H4 (cell line): ENCODE data around the gene PIP5K1C. TPM values are rescaled to one million over a fixed set of nuclear protein-coding genes. Genes with fewer than 3 reads are reported as not detected.
A peak's percentile ranks its signal among the peaks of the same experiment; 100 is the strongest.
"Not testable (repeated sequence)": the region's sequence is repeated elsewhere in the genome, so short reads cannot be mapped to it uniquely, and the experiment has no call there.

ENCODE experiments used
- DNase-seq: peaks from one replicate; pipeline ENCODE4 v3.0.0-alpha.2; 2015; ENCODE audit warnings: low spot score
- total RNA-seq: library from RNA; depleted of rRNA; stranded (reverse); fragments of >200 nt; shearing (Covaris generic); gene quantifications from 2 replicates; pipeline ENCODE4 v1.2.3, GENCODE V29; 2014

PIP5K1C gene
- total RNA-seq, 1 experiment from 2014 or later, result 6.8 TPM

DNA sequence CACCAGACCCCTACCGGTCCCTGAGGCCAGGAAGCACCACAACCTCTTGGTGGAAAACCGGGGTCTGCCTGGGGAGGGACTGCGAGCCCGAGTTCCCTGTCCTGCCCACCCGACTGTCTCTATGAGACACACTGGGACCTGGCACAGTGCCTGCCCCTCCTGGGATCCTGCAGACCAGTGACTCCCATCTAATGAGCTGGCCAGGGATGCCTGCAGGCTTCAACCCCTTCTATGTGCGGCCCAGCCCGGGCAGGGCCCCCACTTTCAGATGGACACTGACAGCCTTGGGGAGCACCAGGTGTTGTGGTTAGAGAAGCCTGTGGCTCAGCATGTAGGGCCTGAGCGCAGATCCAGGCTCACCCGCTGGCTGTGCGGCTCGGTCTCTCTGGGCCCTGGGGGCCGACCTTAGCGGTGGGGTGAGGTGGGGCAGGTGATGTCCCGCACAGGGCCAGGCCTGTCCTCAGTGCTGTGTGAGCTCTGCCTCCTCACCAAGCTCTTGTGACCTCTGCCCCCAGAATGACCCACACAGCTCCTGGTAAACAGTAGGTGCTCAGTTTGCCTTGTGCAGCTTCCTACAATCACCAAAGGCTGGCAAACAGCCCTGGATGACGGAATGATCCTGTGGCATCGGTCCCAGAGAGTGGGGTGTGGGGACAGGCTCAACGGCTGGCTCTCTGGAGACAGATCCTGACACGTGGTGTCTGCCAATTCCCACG lies 55.8 kb downstream of the PIP5K1C start:
- no peak for DNase-seq

DNA sequence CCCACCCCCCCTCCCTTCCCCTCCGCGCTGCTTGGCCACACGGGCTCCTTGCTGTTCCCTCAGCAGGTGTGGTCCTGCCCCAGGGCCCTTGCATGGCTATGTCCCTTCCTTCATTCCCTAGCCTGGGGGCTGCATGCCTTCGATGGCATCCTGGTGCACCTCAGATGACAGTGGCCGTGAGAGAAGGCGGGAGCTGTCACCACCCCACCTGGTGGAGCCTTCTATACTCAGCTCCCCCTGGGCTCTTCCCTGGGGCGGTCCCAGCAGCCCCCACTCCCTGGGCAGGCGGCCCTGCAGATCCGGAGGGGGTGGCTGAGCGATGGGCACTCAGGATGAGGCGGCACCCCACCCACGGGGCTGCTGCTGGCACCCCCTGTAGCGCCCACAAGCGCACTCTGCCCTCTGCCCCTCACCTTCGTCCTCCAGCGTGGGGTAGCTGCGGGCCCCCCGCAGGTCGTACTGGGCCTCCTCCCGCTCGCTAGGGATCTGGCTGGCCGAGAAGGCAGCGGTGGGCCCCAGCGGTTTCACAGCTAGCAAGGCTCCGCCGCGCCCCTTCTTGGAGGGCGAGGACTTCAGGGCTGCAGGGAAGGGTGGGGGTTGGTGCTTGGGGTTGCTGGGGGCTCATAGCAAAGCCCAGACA lies 56.5 kb downstream of the PIP5K1C start:
- no peak for DNase-seq

DNA sequence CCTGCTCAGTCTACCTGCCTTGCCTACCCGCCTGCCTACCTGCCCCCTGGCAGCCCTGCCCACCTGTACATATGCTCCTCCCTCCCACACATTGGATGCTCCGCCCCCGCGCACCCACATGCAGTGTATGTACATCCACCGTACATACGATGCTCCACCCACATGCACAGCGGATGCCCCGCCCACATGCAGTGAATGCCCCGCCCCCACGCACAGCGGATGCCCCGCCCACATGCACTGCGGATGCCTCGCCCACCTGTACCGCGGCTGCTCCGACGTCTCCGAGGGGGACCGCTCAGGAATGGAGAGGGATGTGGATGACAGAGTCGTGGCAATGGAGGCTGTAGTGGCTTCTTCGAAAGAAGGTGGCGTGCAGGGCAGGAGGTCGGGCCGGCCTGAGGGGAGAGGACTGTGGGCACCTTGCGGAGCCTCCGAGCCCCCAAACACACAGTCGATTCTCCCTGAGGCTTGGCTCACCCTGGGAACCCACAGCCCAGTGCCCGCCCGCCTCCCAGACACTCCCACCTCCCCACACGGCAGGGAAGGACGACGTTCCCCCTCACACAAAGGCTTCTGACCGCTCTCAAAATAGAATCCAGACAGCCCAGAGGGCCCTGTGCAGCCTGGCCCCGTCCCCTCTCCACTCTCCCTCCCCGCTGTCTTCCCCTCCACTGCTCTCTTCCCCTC lies 57.1 kb downstream of the PIP5K1C start:
- DNase-seq, result no peak

DNA sequence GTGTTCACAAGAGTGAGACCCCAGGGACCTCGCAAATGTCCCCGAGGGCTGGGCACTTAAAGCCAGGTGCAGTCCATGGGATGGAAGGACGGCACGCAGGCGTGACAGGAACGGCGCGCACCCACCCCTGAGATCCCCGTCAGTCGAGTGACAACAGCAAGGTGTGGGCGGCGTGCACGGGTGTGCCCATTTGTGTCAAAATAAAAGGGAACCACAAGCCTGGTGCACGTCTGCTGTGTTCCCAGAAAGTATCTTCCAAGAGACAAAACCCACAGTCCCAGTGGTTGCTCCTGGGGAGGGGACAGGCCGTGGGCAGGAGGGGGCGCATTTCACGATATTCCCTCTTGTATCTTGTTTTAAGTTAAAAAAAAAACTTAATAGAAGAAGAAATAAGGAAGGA lies 58.0 kb downstream of the PIP5K1C start:
- no peak for DNase-seq

DNA sequence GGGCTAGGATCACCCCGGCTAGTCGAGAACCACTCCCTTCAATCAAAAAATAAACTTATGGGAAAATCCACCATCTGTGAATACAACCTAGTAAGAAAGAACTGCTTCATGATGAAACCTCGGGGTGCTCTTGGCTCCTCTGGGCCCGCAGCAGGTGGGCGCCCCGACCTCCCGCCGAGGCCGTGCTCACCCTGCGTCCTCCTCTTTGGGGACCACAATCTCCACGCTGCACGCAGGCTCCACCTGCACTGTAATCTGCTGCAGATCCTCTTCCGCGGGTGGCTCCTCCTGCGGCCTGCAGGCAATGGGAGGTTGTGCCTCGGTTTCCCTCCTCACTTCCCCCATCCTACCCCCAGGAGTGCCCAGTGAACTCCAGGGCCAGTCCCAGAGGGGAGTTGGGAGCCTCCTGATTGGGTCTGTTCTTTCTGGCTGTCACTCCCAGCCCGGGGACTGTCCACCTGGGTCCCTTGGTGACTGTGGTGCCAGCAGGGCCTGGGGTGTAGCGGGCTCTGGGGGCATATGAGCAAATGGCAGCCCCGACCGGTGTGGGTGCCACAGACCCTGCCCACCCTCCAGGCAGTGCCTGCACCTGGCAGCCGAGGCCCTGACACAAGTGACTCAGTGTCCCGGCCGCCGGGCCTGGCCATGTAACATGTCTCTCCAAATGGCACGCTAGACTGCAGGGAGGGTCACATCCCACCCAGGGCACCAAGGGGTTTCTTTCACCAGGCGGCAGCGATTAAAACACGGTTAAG lies 58.6 kb downstream of the PIP5K1C start:
- no peak for DNase-seq

DNA sequence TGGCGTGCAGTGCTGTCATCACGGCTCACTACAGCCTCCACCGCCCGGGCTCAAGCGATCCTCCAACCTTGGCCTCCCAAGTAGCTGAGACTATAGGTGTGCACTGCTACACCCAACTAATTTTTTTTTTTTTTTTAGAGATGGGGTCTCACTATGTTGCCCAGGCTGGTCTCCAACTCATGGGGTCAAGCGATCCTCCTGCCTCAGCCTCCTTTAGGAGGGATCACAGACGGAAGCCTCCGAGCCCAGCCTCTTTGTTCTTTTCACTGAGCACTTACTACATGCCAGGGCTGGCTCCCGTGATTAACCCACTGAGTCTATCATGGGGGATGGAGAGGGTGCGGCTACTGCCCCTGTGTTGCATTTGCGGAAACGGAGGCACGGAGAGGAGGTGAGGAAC lies 60.8 kb downstream of the PIP5K1C start:
- DNase-seq, result no peak

DNA sequence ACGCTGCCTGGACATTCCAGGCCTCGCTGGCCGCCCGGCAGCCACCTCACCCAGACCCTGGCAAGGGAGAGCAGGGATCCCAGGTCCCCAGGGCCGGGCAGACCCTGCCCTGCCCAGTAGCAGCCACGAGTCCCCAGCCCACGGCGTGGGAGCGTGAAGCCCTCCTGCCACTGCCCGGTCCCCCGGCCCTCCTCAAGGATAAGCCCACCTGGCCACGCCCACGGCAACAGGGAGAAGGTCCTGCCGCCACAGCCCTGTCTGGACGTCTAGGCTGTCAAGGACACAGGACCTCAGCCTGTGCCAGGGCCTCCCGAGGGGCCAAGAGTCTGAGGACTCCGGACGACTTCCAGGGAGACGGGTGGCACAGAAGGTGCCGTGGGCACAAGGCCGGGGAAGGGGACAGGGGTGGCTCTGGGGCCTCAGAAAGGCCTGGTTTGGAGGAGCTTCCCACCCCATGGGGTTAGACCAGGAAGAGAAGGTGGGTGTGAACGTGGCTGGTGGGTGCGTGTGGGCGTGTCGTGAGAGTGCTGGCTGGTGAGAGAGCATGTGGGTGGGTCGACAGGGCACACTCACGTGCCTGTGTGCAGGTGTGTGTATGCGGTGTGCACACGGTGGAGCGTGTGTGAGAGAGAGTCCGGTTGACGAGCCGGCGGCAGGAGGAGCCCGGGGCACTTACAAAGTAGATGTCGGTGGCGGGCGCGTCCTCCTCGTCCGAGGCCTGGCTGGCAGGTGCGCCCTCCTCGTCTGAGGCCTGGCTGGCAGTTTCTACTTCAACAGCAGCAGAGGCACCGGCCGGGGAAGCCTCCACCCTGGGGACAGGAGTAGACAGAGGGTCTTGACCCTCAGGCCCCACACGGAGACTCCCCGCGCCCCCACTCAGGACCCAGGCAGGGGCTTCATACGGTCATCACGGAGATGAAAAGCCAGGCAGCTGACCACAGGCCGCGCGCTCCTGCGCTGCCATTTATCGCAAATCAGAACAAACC lies 61.8 kb downstream of the PIP5K1C start:
- no peak for DNase-seq

DNA sequence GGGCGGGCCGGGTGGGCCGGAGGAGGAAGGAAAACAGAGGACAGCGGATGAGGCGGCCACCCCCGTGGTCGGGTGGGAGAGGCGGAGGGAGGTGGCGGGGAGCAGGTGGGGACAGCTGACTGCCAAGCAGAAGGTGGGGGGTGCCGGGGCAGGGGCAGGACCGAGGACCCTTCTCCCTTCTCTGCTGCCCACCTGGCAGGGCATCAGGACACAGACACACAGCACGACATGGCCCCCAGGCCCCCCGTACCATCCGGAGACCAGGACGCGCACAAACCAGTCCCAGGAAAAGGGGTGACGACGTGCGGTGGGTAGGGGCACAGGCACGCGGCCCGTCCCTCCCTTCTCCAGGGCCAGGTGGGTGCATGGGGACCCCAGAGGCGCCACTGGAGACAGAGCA lies 62.6 kb downstream of the PIP5K1C start:
- DNase-seq, result no peak

DNA sequence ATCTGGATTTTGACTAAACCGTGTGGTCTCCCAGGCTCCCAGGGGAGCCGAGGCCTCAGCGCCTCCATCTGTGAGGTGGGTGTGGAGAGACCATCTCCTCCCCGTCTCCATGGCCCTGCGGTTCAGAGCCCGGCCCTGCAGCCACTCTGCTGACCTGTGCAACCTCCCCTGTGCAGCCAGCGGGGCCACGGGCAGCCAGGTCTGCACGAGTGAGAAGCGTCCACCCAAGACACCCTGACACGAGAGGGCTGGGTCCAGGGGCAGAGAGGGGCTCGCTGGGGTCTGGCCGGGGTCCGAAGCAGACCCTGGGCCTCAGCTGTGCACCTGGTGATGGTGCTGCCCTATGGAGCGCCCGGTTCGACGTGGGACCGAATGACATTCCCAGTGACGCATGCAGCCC lies 63.3 kb downstream of the PIP5K1C start:
- DNase-seq, result no peak

DNA sequence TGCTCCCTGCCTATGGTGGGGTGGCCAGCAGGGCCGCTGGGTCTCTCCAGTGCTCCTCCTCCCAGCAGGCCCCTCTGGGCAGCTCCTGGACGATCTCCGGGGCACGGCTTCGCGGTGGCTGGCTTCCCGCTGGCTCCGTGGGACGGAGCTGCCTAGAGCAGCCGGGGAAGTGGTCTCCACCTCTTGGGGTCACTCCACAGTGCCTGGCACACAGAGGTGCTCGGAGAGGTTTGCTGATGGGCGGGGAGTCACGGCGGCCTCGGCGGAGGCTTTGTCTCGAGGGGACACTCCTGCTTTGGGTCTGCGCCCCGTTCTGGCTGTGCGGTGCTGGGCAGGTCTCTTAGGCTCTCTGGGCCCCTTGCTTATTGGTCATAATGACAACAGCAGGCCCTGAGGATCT lies 63.8 kb downstream of the PIP5K1C start:
- no peak for DNase-seq

DNA sequence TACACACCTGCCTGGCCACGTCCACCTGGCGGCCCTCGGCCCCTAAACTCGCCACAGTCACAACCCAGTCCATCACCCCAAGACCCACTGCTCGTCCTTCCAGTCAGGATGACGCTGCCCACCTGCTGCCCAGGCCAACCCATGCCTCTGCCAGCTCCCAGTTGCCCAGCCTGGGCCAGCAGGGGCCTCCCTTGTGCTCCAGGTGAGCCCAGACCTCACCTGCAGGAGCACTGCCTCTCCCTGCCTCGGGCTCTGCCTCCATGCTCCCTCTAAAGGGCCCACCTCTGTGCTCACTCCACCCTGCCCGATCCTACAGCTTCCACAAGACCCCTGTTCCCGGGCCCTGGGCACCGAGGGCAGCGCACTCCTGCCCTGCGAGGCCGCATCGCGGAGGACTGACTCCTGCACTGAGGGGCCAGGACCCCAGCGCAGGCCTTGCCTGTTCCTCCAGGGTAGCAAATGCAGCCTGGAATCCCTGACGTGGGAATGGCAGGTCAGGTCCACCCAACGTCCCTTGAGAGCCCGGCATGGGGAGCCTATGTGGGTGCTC lies 65.7 kb downstream of the PIP5K1C start:
- no peak for DNase-seq

DNA sequence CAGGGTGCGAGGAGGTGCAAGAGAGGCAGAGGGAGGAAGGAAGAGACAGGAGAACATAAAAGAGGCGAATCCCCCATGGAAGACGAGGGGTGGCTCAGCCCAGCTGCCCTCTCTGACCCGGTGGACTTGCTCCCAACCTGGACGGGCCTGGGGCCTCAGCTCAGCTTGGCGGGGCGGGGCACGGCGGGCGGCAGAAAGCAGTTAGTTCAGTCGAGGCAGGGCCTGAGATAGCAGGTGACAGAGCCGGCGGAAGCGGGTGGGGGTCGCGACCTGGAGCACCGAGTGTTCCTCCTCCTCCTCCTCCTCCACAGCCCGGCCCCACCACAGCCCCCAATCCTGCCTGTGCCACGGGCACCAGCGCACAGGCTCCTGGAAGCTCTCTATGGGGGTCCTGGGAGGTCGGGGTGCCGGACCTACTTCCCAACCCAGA lies 66.7 kb downstream of the PIP5K1C start:
- DNase-seq, result no peak

DNA sequence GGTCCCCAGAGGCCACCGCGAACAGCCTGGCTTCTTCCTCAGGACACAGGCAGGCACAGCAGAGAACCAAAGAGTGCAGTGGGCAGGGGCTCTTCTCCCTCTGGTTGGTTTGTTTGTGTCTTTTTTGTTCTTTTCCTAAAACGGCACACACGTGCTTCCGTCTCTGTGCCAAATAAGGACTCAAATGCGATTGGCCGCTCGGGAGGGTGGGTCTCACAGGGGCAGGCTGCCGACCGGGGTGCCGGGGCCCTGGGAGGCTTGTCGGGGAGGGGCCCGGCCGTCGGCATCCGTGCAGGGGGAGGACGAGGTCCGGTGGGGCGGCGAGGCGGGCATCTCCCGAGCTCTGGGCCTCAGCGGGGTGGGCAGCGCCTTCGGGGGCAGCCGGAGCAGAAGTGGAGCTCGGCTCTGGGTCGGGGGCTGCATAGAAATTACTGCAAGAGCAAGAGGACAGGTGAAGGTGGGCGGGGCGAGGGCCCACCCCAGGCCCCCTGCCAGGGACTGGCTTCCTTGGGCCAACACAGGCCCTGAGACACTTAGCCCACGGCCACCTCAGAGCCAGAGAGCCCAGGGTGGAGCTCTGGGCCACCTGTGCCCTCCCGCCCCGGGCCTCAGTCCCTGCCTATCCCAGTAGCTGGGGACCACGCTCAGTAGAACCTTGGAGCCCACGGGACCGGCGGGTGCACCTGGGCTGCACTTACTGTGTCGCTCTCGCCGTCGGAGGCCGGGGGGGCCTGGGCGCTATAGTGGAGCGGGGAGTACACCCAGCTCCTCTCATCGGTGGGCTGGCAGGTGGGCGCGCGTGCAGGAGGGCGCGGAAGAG lies 67.3 kb downstream of the PIP5K1C start:
- DNase-seq, result no peak

DNA sequence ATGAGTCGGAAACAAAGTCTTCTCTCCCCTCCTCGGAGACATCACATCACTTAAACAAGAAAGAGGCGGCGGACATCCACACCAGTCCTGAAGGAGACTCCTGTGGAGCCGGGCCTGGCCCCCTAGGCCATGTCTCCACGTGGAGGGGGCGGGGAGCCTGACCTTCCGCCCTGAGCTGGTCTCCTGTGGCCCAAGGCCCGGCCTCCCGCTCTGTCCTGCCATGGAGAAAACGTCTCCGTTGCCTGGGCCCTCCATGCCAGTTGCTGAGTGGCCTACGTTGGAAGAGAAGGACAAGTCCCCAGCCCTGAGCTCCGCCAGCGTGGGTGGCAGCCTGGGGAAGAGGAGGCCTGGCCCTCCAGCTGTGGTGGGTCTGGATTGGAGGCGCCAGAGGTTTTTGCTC lies 68.2 kb downstream of the PIP5K1C start:
- DNase-seq, result no peak

DNA sequence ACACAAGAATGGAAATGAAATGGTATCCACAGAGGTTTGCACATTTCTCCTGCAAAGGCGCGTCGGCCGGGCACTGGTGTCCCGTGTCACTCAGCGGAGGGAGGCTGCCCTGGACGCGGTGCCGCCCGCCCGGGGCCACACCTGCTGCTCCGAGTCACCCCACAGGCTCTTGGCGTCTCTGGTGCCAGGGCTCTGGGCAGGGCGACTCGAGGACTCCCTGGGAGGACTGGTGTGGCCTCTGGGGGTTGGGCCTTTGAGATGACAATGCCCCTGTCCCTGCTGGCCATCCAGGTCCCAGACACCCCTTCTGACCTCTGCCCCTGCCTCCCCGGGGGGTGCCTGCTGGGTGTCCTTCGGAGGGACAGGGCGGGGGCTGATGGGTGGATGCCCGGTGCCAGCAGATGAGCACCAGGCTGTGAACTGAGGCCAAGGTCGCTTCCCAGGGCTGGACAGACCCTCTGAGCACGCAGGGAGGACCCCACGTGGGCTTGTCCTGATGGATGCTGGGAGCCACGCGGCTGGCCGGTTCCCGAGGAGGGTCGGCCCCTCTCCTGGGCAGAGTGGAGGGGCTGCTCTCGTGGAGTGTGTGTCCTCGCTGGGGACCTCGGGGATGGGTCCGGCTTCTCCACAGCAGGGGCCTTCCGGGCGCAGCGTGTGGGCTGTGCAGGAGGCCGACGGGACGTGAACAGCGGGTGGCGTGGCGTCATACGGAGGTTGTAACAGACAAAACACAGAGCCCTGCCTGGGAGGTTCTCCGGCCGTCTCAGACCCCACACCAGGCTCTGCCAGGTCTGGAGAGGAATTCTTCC lies 69.0 kb downstream of the PIP5K1C start:
- DNase-seq, result no peak

DNA sequence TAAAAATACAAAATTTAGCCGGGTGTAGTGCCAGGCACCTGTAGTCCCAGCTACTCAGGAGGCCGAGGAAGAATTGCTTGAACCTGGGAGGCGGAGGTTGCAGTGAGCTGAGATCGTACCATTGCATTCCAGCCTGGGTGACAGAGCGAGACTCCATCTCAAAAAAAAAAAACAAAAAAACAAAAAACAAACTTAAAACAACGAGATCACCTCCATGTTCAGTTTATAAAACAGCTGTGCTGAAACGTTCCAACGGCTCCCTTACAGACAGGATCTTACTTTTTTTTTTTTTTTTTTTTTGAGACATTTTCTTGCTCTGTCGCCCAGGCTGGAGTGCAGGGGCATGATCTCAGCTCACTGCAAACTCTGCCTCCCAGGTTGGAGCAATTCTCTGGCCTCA lies 71.5 kb downstream of the PIP5K1C start:
- not testable (repeated sequence) for DNase-seq

DNA sequence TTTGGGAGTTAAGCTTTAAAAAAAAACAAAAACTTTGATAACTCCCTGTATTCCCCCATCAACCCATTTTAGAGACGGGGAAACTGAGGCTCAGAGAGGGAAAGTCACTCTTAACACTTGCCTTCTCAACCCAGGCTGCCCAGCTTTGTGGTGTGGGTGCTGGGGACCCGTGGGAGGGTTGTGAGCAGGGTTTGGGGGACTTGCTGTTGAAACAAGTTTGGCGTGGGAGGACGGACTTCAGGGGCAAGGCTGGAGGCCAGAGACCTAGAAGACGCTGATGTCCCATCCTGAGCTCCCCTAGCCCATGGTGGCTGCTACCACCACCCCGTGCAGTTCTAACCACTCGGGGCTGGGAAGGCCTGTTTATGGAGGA lies 72.9 kb downstream of the PIP5K1C start:
- no peak for DNase-seq

DNA sequence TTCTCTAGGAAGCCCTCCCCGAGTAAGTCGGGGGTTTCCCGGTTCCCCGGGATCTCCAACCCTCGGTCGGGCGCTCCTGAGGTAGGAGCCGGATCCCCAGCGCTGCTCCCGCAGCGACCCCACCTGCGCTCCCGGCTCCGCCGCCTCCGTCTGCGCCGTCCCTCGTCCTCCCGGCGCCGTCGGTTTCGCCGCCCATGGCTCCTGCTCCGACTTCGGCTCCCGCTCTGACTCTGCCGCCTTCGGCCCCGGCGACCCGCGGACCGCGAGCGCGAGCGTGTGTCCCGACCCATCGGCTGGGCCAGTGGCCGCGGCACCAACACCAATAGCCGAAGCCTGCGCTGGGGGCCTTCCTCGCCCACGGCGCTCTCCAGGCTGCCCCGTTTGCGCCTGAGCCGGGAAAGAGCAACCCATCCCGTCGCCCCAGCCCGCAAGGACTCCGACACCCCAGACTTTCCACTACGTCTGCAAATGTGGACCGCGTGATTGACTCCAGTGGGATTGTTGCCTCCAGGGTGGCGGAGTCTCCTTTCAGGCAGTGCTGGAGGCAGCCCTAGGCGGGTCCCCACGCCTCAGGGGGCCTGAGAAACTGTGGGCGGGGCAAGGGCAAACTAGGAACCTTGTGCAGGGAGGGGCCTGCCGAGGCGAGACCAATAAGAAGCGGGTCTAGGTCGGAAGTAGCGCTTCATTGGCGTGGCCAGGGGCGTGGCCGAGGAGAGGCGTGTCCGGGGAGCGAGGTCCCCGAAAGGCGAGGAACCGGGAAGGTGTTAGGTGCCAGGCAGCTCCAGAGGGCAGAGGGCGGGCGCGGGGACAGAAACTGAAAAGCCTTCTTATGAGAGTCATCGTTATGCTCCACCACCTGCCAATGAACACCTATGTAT lies 73.6 kb downstream of the PIP5K1C start, which contains the start of gene CACTIN:
TSS of gene CACTIN (minus strand) at position 318 of the 878 bp plus-strand sequence. CDS start at position 290, 28 bp downstream.
- peak; percentile 98 for DNase-seq
